Activated CD4-positive, alpha-beta T cell treated with anti-CD3 and anti-CD28 coated beads, Interleukin-2, amount 50 U/mL, for 1 hour (primary cell): Measurements from ENCODE around the gene DEXI.

ENCODE experiments used
- DNase-seq: peaks from one replicate; pipeline ENCODE4 v3.0.0-alpha.2; 2020

DEXI gene

DNA sequence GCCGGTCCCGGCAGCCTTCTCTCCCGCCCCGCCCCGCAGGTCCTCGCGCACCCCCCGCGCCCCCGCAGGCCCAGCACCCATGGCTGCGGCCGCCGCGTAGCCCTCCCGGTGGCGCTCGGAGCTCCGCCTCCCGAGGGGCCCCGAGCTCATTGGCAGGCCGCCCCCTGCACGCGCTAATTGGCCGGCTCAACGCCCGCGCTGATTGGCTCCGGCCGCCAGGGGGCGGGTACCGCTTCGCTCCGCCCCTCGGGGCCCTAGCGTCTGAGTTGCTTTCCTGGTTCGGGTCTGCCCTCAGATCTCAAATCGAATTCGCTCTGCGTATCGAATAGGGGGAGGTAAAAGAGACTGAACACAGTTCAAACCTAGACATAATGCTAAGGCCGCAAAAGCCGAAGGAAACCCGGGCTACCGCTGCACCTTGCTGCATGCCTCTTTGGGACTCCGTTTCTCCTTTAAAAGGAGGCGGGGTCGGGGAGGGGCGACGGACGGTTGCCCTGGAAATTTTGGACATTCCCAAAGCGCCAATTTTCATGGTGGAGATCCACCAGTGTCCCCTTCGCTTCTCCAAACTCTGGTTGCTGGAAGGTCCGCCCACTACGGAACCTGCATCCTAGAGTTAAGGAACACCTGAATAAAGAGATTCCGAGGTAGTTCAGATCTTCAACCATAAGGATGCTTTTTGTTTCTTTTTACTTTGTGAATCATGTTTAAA lies at the start of gene DEXI:
Gene DEXI, minus strand, starts transcription at position 117 of the 712 bp plus-strand sequence. CDS start 463 bp downstream, outside the sequence.
- DNase-seq, result peak; percentile 93

GRCh38 chr16:10990378-10990777 lies 48.1 kb upstream of the DEXI start:
- DNase-seq, result no peak

- no peak for DNase-seq
Measured at GRCh38 chr16:10989559-10989958, 47.3 kb upstream of the DEXI start.

- no peak for DNase-seq
Measured at GRCh38 chr16:10988879-10989278, 46.6 kb upstream of the DEXI start.

- DNase-seq, result peak; percentile 22
Measured at GRCh38 chr16:10988164-10988803, 46.0 kb upstream of the DEXI start.

DNA sequence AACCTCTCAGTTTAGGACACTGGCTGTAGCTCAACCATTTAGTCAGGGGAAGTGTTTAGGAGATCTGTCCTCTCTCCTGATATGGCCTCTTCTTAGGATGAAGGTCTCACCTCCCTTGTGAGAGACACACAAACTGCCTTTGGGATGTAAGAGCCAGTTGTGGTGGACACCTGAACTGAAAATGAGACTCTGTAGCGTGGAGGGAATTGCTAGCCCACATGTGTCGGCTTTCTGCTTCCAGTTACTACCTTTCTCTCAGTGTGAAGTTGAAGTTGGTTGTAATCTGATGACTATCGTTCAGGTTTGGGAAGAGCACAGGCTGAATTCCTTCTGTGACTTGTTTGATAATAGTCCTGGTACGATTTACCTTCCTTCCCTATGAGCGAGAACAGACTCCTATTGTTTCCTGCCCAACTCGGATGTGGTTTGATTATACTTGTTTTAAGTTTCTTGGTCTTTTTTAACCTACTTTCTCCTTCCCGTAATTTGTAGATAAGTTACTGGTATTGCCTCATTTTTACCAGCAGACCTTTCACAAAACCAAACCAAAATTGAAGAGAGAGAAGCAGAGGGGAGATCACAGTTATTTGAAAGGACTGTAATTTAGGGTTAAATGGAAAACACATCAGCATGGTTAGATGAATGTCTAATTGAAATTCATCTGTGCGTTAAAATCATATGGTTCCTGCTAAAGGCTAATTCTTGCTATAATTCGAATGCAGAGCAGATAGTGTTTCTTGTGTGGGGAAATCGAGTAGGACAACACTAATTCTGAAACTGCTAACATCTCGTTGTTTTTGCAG lies 45.3 kb upstream of the DEXI start:
- DNase-seq, result no peak

- no peak for DNase-seq
Measured at GRCh38 chr16:10984509-10984908, 42.2 kb upstream of the DEXI start.

DNA sequence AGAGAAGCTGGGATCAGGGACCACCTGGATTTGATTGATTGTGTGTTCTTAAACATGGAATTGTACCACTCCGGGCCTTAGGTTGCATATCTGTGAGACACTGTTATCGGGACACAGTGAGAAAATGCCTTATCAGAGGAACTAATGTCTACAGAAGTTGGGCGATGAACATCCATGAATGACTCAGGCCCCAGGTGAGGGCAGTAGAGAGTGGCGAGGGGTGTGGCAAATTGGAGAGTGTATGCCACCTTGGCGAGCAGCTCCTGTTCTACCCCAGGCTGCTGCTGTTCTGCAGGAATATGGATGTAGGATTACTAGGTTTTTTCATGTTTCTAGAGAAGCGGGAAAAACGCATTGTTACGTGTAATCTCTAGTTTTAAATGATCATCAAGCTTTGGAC lies 40.9 kb upstream of the DEXI start:
- DNase-seq, result peak; percentile 11

DNA sequence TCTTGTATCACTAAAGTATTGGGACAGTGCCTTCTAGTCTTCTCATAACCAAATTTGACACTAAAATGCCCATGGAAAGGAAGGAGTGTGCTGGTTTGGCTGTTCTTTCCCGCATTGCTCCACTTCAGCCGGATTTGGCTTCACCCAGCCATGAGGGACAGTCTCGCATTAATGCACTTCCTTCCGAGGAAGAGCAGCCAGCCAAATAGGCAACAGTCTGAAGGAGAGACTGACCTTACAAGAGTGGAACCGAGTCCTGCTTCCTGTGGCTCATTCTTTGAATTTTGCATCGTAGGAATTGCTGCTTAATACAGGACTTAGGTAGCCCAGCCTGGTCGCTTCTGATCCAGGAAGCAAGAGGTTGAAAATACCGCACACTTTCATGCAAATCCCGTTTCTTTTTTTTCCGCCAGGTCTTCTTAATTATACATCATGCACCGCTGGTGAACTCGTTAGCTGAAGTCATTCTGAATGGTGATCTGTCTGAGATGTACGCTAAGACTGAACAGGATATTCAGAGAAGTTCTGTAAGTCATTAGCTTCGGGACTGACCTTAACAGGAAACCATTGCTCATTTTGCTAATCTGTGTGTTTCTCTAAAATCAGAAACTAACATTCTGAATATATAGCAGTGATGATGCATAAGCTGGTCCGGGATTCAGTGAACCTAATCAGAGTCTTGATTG lies 40.3 kb upstream of the DEXI start:
- DNase-seq, result no peak

DNA sequence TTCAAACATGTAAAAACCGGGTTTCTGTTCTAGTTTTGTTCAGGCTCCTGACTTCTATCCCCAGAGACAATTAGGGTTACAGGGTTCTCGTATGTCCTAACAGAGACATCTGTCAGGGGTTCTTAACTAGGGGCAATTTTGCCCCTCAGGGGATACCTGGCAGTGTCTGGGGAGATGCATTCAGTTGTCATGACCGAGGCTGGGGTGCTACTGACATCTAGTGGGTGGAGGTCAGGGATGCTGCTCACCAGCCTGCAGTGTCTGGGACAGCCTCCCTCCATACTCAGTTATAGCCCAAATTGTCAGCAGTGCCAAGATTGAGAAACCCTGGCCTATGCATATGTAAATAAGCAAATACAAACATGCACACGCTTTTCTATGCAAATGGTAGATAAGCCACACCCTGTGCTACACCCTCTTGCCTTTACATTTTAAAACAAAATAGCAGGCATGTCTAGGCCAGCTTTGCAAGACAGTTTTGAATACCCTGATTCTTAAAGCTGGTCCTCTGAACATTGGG lies 39.5 kb upstream of the DEXI start:
- peak; percentile 33 for DNase-seq

GRCh38 chr16:10980813-10981212 lies 38.5 kb upstream of the DEXI start:
- no peak for DNase-seq

GRCh38 chr16:10979717-10980601 lies 37.7 kb upstream of the DEXI start:
- DNase-seq, result no peak

DNA sequence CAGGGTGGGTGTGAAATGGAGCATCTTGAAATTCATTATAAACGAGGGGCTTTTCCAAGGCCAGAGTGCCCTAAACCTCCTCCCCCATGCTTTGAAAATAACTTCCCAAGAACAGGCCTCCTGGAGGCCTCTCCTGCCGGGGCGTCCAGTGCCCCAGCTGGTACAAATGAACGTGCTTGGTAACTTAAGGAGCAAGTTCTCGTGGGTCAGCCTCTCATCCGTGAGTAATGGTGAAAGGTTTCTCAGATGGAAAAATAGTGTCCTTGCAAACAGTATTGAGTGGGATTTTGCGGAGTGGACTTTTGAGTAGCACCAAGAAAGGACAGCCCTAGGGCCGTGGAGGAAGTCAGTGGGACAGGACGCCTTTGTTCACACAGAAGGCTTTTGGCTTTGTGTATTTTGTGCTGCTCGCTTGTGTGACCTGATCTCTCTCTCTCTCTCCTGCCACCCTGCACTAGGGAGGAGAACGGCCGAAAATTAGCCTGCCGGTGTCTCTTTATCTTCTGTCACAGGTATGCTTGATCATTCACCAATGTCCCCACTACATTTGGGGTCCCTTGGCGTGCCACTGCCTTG lies 36.7 kb upstream of the DEXI start:
- no peak for DNase-seq

DNA sequence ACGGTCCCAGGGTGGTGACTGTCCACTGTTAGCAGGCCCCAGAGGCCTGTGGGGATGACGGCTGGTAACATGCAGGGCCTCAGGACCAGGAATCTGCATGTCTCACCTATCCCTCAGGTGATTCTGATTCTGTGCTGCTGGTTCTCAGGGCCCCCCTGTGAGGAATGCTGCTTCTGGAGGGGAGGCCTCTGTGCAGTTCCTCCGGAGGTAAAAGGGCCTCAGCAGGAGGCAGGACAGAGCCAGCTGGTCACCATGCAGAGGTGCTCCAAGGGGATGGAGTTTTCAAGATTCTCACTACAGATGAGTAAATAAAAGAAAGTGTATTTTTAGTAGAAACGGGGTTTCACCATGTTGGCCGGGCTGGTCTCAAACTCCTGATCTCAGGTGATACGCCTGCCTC lies 35.9 kb upstream of the DEXI start:
- no peak for DNase-seq

DNA sequence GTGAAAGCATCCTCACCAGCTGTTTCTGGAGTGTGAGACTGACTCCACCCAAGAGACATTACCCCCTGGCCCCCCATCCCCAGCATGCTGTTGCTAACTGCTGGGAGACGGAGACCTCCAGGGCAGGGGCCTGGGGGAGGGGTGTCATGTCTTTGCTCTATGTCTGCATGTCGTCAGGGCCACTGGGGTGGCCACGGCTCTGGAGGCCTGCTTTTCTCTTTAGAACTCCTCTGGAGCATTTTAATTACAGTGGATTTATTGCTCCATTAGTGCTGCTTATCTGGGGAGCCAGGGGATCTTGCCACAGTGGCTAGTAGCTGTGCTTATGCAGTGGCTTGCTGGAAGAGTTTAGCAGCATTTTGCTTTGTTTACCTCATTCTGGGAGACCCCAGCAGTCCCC lies 34.4 kb upstream of the DEXI start:
- DNase-seq, result no peak

- DNase-seq, result no peak
Measured at GRCh38 chr16:10972819-10973464, 30.7 kb upstream of the DEXI start.

DNA sequence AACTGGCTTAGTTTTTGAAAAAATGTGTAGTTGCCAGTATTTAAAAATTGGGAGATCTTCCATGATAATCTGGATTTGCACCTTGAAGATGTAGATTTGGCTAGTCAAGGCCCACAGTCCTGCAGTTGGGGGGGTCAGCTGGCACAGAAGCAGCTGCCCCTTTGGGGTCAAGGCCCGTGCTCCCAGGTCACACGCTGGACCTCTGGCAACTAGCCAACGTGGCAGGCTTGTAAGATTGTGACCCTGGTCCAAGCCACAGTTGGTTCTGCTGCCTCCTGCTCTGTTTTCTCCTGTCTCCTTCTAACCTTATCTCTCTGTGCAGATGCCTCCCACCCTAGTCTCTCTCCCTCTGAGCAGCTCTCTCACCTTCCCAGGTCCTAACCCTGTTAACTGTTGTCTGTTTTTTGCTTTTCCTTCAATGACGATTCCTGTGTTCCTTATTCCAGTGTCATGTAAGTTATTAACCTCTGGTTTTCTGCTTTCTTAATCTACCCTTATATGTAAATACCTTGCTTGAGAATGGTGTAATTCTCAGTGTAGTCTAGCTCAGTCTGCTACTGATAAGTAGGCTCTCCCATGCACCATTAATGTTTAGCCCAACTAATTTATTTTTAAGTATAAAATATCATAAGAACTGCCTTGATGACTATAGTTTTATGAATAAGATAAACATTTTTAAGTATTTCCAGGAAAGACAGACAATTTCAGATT lies 30.0 kb upstream of the DEXI start:
- no peak for DNase-seq

DNA sequence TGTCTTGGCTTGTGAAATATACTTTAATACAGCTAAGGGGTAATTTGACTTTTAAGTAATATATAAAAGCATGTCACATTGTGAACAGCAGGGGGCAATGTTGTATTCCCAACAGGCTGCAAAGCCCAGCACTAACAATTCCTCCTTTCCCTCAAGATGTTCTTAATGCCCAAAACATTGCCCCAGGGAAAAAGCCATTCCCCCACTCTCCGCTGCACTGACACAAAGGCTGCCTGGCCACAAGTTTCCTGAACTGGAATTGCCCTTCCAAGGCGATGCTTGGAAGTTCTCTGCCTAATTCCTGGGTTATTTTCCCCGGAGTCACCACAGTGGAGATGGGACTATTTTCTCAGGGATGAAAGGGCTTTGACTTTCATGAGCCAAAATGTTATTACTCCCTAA lies 29.3 kb upstream of the DEXI start:
- no peak for DNase-seq

DNA sequence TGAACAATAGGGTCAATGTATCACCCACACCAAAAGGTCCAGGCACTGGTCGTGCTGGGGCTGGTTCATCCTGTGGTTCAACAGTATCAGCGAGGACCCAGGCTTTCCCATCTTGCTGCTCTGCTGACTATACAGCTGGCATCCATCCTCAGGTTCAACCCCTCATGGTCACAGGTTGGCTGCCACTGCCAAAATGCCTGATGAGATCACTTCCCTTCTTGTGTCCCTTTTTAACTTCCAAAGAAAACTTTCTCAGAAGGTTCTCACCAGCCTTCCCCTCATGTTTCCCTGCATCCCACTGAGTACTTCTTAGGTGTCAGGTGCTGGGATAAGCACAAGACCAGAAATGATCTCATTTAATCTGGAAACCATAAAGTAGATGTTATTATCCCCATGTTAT lies 27.8 kb upstream of the DEXI start:
- DNase-seq, result no peak

- no peak for DNase-seq
Measured at GRCh38 chr16:10969615-10970014, 27.3 kb upstream of the DEXI start.
